HepG2 (cell line): ENCODE results near the gene MISP3.

Source experiments
- E2F1 ChIP-seq: sonication (generic); formaldehyde crosslinking; IDR thresholded peaks from 2 replicates; pipeline ENCODE4 v1.5.0; 2020; ENCODE audit warnings: missing genetic modification reagents
- EHMT2 ChIP-seq: fragments of 200-600 bp; sonication (generic); IDR thresholded peaks from 2 replicates; pipeline ENCODE4 v1.7.0; 2017; ENCODE audit warnings: antibody characterized with exemption, low read depth, low read length, borderline replicate concordance
- EZH2 ChIP-seq: conservative IDR thresholded peaks from 2 replicates; pipeline ENCODE4 v1.6.1; 2012; ENCODE audit warnings: mild to moderate bottlenecking, low read depth, low read length, moderate library complexity
- PHF21A ChIP-seq: sonication (generic); formaldehyde crosslinking; IDR thresholded peaks from 2 replicates; pipeline ENCODE4 v1.5.0; 2020; ENCODE audit warnings: mild to moderate bottlenecking, missing genetic modification reagents
- POLR2A ChIP-seq, 2 experiments: IDR thresholded peaks; 2 replicates each; pipeline ENCODE4 v1.6.1; 2011; ENCODE audit warnings: low read depth in 2 of 2, low read length in 2 of 2, mild to moderate bottlenecking in 1 of 2, moderate library complexity in 1 of 2; ENCODE audit not compliant: insufficient read depth in 1 of 2
- POLR2AphosphoS5 ChIP-seq: IDR thresholded peaks from 2 replicates; pipeline ENCODE4 v1.6.1; 2012; ENCODE audit warnings: low read depth, low read length
- PRPF4 ChIP-seq: fragments of 200-400 bp; formaldehyde crosslinking; IDR thresholded peaks from 2 replicates; pipeline ENCODE4 v1.6.1; 2016; ENCODE audit warnings: low read length, low read depth; ENCODE audit not compliant: poor library complexity, severe bottlenecking
- RAD21 ChIP-seq: fragments of 450-650 bp; formaldehyde crosslinking; IDR thresholded peaks from 2 replicates; pipeline ENCODE4 v1.5.0; 2020; ENCODE audit warnings: mild to moderate bottlenecking
- RBFOX2 ChIP-seq: fragments of 200-400 bp; formaldehyde crosslinking; IDR thresholded peaks from 2 replicates; pipeline ENCODE4 v1.6.1; 2017; ENCODE audit warnings: low read depth, mild to moderate bottlenecking, low read length
- ZBTB38 ChIP-seq: sonication (generic); formaldehyde crosslinking; IDR thresholded peaks from 2 replicates; pipeline ENCODE4 v1.5.1; 2020; ENCODE audit warnings: mild to moderate bottlenecking, missing genetic modification reagents
- ZKSCAN1 ChIP-seq: fragments of 150-350 bp; IDR thresholded peaks from 2 replicates; pipeline ENCODE4 v1.6.1; 2014; ENCODE audit warnings: low read length
- ZNF142 ChIP-seq: sonication (generic); formaldehyde crosslinking; IDR thresholded peaks from 2 replicates; pipeline ENCODE4 v1.4.0; 2020; ENCODE audit warnings: missing genetic modification reagents
- ZSCAN29 ChIP-seq: sonication (generic); formaldehyde crosslinking; conservative IDR thresholded peaks from 2 replicates; pipeline ENCODE4 v1.4.0; 2020; ENCODE audit warnings: mild to moderate bottlenecking, missing genetic modification reagents
- TF ChIP-seq, protein P1 (sequence below): sonication (generic); formaldehyde crosslinking; IDR thresholded peaks from 2 replicates; pipeline ENCODE4 v1.5.0; 2020; ENCODE audit warnings: mild to moderate bottlenecking, missing genetic modification reagents, moderate library complexity

- TF ChIP-seq, protein P1, sequence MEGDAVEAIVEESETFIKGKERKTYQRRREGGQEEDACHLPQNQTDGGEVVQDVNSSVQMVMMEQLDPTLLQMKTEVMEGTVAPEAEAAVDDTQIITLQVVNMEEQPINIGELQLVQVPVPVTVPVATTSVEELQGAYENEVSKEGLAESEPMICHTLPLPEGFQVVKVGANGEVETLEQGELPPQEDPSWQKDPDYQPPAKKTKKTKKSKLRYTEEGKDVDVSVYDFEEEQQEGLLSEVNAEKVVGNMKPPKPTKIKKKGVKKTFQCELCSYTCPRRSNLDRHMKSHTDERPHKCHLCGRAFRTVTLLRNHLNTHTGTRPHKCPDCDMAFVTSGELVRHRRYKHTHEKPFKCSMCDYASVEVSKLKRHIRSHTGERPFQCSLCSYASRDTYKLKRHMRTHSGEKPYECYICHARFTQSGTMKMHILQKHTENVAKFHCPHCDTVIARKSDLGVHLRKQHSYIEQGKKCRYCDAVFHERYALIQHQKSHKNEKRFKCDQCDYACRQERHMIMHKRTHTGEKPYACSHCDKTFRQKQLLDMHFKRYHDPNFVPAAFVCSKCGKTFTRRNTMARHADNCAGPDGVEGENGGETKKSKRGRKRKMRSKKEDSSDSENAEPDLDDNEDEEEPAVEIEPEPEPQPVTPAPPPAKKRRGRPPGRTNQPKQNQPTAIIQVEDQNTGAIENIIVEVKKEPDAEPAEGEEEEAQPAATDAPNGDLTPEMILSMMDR (CRISPR knock-in tag) = no peak
- TF ChIP-seq RAD21 (no peak), ZKSCAN1 (no peak), ZSCAN29 (CRISPR knock-in tag) (no peak), PHF21A (CRISPR knock-in tag) (no peak), POLR2AphosphoS5 (no peak), EZH2 (no peak), ZBTB38 (CRISPR knock-in tag) (no peak), ZNF142 (CRISPR knock-in tag) (no peak), RBFOX2 (no peak), E2F1 (CRISPR knock-in tag) (no peak), EHMT2 (no peak), PRPF4 (no peak), POLR2A (IDR thresholded peaks at IDR 0.05; ENCODE audit: insufficient read depth in 1 of 2, low read depth in 2 of 2, low read length in 2 of 2) (no peak)
Measured at GRCh38 chr19:14106840-14107239, 34.3 kb downstream of the MISP3 start.
